ENCODE measurements around the gene SEPTIN10.

DNA sequence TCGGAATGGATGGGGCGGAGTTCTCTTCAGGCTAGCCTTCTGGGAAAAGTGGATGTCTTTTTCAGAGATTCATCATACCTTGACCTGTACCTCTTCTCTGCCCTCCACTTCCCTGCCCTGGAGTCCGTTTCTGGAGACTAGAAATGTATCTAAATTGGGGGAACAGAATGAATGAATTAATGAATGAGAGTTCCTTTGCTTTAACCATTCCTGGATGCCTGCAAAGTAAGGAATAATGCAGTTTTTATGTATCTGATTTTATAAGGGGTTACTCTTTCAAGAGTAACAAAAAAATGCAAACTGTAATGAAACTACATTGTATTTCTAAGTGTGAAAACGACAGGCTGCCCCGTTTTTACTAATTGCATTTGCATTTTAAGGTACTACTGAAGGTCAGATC is 2.4 kb upstream of the SEPTIN10 start:
- TF ChIP-seq SP1 (IDR thresholded peaks at IDR 0.05): no peak
- no peak for TF ChIP-seq NFRKB (IDR thresholded peaks at IDR 0.05)
- TF ChIP-seq LEF1 (IDR thresholded peaks at IDR 0.05; ENCODE audit: borderline replicate concordance): no peak
- TF ChIP-seq L3MBTL2 (conservative IDR thresholded peaks at IDR 0.05): no peak
- no peak for TF ChIP-seq FOXM1 (IDR thresholded peaks at IDR 0.05; ENCODE audit: borderline replicate concordance)
- TF ChIP-seq FOXA1 (IDR thresholded peaks at IDR 0.05): no peak
- no peak for TF ChIP-seq SUZ12 (IDR thresholded peaks at IDR 0.05)
- TF ChIP-seq HDGF (IDR thresholded peaks at IDR 0.05; ENCODE audit: borderline replicate concordance): no peak
- TF ChIP-seq ELF4 (IDR thresholded peaks at IDR 0.05): no peak
- TF ChIP-seq FOXK2 (IDR thresholded peaks at IDR 0.05): no peak
- no peak for TF ChIP-seq CTBP1 (IDR thresholded peaks at IDR 0.05; ENCODE audit: borderline replicate concordance)
- no peak for TF ChIP-seq BHLHE40 (IDR thresholded peaks at IDR 0.05; ENCODE audit: borderline replicate concordance)

Data from HEK293T (cell line).